Measurements from ENCODE around the gene ARG2.
A peak's percentile ranks its signal among the peaks of the same experiment; 100 is the strongest.

Gene ARG2

DNA sequence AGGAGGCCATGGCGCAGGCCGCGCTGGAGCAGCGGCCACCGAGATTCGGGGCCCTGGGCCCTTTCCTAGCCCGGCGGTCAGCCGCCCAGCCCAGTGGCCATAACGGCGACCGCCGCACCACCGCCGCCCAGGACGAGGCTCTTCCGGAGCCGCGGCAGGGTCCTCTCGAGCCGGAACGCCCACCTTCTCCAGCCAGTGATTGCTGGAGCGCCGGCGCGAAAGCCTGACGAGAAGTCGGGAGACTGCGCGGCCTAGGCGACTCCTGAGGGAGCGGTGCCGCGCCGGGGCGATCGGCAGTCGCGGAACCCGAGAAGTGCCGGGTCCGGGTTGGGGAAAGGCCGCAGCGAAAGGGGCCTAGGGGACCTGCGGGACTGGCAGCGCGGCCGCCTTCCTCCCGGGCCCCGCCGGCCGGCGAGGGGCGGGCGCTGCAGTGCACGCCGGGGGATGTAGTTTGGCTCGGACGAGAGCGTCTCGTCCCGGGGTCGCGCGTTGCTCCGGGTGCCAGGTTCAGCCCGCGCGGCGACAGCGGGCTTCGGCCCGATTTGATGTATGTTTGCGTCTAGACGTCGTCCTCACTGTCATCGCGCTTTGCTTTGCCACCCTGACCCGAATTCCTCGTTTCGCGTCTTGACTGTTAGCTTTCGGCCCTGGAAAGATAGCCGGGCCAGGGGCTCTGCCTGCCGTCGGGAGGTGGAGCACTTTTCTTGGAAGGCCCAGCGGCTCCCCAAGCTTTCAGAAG lies 54.9 kb downstream of the ARG2 start, which contains the start of gene VTI1B:
Gene VTI1B (minus strand): TSS at position 153 of the 739 bp plus-strand sequence. CDS start 143 bp downstream, at position 10.
- peak within 1 kb of the TSS; percentile 95 for H3K4me3 Mint-ChIP-seq
- no peaks in the 10 kb centered on the region for H3K9me3 Mint-ChIP-seq
- no peaks in the 10 kb centered on the region for H3K27me3 Mint-ChIP-seq
- H3K4me1 Mint-ChIP-seq (ENCODE audit: low read depth), result peaks cover 40% of the 10 kb centered on the region
- peaks cover 20% of the 10 kb centered on the region for H3K36me3 Mint-ChIP-seq (ENCODE audit: low read depth)
- peak within 1 kb of the TSS; percentile 88 for H3K27ac Mint-ChIP-seq

GRCh38 chr14:67675219-67675582 lies 55.5 kb downstream of the ARG2 start:
- Mint-ChIP-seq H3K27ac (peak overlapping the region; percentile 88), H3K27me3 (no peaks in the 10 kb centered on the region), H3K4me1 (ENCODE audit: low read depth) (peaks cover 42% of the 10 kb centered on the region), H3K36me3 (ENCODE audit: low read depth) (peaks cover 20% of the 10 kb centered on the region), H3K4me3 (peak overlapping the region; percentile 95), H3K9me3 (no peaks in the 10 kb centered on the region)

GRCh38 chr14:67679006-67679405 lies 59.3 kb downstream of the ARG2 start:
- H3K27ac Mint-ChIP-seq, result no peak overlapping the region
- H3K4me3 Mint-ChIP-seq, result no peak overlapping the region
- H3K27me3 Mint-ChIP-seq, result no peaks in the 10 kb centered on the region
- peaks cover 42% of the 10 kb centered on the region for H3K36me3 Mint-ChIP-seq (ENCODE audit: low read depth)
- H3K4me1 Mint-ChIP-seq (ENCODE audit: low read depth), result peaks cover 23% of the 10 kb centered on the region
- no peaks in the 10 kb centered on the region for H3K9me3 Mint-ChIP-seq

- Mint-ChIP-seq H3K9me3 (no peaks in the 10 kb centered on the region), H3K27ac (no peak overlapping the region), H3K4me1 (ENCODE audit: low read depth) (peaks cover 22% of the 10 kb centered on the region), H3K27me3 (no peaks in the 10 kb centered on the region), H3K4me3 (no peak overlapping the region), H3K36me3 (ENCODE audit: low read depth) (peaks cover 51% of the 10 kb centered on the region)
Observed at GRCh38 chr14:67680121-67680602, 60.4 kb downstream of the ARG2 start.

GRCh38 chr14:67680941-67681340 lies 61.2 kb downstream of the ARG2 start:
- H3K27me3 Mint-ChIP-seq, result no peaks in the 10 kb centered on the region
- H3K4me1 Mint-ChIP-seq (ENCODE audit: low read depth), result peaks cover 17% of the 10 kb centered on the region
- peaks cover 59% of the 10 kb centered on the region for H3K36me3 Mint-ChIP-seq (ENCODE audit: low read depth)
- no peaks in the 10 kb centered on the region for H3K9me3 Mint-ChIP-seq
- no peak overlapping the region for H3K4me3 Mint-ChIP-seq
- H3K27ac Mint-ChIP-seq, result no peak overlapping the region

DNA sequence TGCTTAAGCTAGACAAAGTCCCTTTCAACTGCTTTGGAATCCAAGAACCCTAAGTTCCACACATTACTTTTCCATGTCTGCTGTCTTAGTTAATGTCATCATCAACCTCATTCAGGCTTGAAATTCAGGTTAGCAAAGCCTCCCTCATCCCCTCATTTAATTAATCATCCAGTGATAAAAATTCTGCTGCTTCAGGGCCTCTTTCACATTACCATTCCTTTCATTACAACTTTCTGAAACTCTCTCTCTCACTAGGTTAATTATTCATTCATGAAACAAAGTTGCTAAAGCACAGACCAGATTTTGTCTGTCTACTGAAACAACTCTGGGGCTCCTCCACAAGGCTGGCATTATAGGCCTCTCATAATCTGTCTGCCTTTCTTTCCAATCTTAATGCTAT lies 64.1 kb downstream of the ARG2 start:
- Mint-ChIP-seq H3K4me1 (ENCODE audit: low read depth) (peaks cover 17% of the 10 kb centered on the region), H3K27ac (no peak overlapping the region), H3K9me3 (no peaks in the 10 kb centered on the region), H3K4me3 (no peak overlapping the region), H3K36me3 (ENCODE audit: low read depth) (peaks cover 64% of the 10 kb centered on the region), H3K27me3 (no peaks in the 10 kb centered on the region)

GRCh38 chr14:67690011-67690410 lies 70.3 kb downstream of the ARG2 start:
- Mint-ChIP-seq H3K4me3 (no peak overlapping the region), H3K4me1 (ENCODE audit: low read depth) (peaks cover 21% of the 10 kb centered on the region), H3K36me3 (ENCODE audit: low read depth) (peaks cover 76% of the 10 kb centered on the region)

GRCh38 chr14:67694791-67695393 lies 75.2 kb downstream of the ARG2 start:
- Mint-ChIP-seq H3K4me3 (peak overlapping the region; percentile 96), H3K4me1 (ENCODE audit: low read depth) (peaks cover 25% of the 10 kb centered on the region), H3K27me3 (no peaks in the 10 kb centered on the region), H3K36me3 (ENCODE audit: low read depth) (peaks cover 32% of the 10 kb centered on the region), H3K9me3 (no peaks in the 10 kb centered on the region), H3K27ac (peak overlapping the region; percentile 99)

More at GRCh38 chr14:67690011-67690410, 70.3 kb downstream of the ARG2 start:
- Mint-ChIP-seq H3K9me3 (no peaks in the 10 kb centered on the region), H3K27ac (no peak overlapping the region), H3K27me3 (no peaks in the 10 kb centered on the region)

- Mint-ChIP-seq H3K9me3 (no peaks in the 10 kb centered on the region), H3K27ac (peak within 1 kb of the TSS; percentile 99), H3K4me3 (peak within 1 kb of the TSS; percentile 96), H3K27me3 (no peaks in the 10 kb centered on the region), H3K4me1 (ENCODE audit: low read depth) (peaks cover 25% of the 10 kb centered on the region), H3K36me3 (ENCODE audit: low read depth) (peaks cover 26% of the 10 kb centered on the region)
Observed at GRCh38 chr14:67695394-67695949, 75.8 kb downstream of the ARG2 start, which contains the start of gene RDH11. TSS of gene RDH11 (minus strand) at chr14:67695764. CDS start at chr14:67695703, 61 bp downstream.

DNA sequence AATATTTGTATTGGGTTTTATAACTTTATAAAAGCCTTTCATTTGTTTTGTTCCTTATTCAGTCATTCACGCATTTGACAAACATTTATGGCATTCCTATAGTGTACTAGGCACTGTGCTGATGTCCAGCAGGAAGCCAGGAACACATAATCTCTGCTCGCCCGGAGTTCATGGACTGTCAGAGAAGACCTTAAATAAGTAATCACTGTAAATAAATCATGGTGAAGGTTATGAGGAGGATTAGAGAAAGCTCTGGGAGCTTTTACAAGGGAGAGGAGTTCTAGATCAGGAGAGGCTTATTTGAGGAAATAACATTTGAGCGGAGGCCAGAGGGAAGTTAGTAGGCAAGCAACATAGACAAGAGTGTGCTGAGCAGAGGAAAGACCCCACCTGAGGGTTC lies 77.3 kb downstream of the ARG2 start:
- H3K36me3 Mint-ChIP-seq (ENCODE audit: low read depth), result peaks cover 12% of the 10 kb centered on the region
- H3K27me3 Mint-ChIP-seq, result no peaks in the 10 kb centered on the region
- peaks cover 25% of the 10 kb centered on the region for H3K4me1 Mint-ChIP-seq (ENCODE audit: low read depth)
- no peak overlapping the region for H3K27ac Mint-ChIP-seq
- H3K4me3 Mint-ChIP-seq, result no peak overlapping the region
- H3K9me3 Mint-ChIP-seq, result no peaks in the 10 kb centered on the region

DNA sequence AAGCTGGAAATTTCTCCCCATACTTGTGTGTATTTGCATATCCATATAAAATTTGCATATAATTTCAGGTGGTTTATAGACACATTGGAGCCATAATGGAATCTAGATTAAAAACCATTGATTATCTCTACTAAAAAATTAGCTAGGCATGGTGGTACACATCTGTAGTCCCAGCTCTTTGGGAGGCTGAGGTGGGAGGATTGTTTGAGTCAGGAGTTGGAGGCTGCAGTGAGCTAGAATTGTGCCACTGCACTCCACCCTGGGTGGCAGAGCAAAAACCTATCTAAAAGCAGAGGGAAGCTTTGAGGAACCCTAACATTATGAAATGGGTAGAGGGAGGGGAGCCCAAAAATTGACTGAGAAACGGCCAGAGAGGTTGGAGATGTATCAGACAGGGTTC lies 78.5 kb downstream of the ARG2 start:
- no peak overlapping the region for H3K4me3 Mint-ChIP-seq
- H3K9me3 Mint-ChIP-seq, result no peaks in the 10 kb centered on the region
- no peak overlapping the region for H3K27ac Mint-ChIP-seq
- peaks cover 20% of the 10 kb centered on the region for H3K4me1 Mint-ChIP-seq (ENCODE audit: low read depth)
- H3K36me3 Mint-ChIP-seq (ENCODE audit: low read depth), result peaks cover 3% of the 10 kb centered on the region
- no peaks in the 10 kb centered on the region for H3K27me3 Mint-ChIP-seq
